ENCODE data around the gene PCDH7.

DNA sequence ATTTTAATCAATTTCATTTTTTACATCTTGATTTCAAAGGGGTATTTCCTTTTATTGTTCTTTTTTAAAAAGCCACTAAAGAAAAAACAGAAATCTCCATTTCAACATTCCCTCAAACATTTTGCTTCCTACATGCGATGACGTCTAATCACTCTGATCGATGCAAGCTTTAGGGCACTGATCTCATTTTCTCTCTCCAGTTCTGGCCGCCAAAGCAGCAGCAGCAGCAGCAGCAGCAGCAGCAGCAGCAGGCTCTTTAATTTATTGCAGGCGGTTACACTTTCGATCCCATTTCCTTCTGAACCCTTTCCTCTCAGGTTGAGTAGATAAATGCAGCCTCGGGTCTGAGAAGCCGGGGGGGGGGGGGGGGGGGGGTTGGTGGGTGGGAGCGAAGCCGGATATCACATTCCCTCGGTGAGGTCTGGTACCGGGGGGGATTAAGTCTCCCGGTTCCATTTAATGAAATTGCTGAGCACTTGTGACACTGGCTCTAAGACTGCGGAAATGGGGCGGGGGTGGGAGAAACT lies 3.4 kb upstream of the PCDH7 start:
- TF ChIP-seq REST (tag by site-specific recombination; IDR thresholded peaks at IDR 0.05) (no peak), ZBTB8A (tag by site-specific recombination; IDR thresholded peaks at IDR 0.05) (no peak), ZNF792 (tag by site-specific recombination; IDR thresholded peaks at IDR 0.05) (no peak)

Measured in HEK293 (cell line).